SKM-1 treated with dmso at 0.1 percent for 144 hours (cell line): ENCODE measurements around the gene FAM111A.

ENCODE experiments used
- DNase-seq: peaks from one replicate; lab custom pipeline; 2025; ENCODE audit not compliant: unreplicated experiment; lab: John Stamatoyannopoulos, UW

Gene FAM111A

DNA sequence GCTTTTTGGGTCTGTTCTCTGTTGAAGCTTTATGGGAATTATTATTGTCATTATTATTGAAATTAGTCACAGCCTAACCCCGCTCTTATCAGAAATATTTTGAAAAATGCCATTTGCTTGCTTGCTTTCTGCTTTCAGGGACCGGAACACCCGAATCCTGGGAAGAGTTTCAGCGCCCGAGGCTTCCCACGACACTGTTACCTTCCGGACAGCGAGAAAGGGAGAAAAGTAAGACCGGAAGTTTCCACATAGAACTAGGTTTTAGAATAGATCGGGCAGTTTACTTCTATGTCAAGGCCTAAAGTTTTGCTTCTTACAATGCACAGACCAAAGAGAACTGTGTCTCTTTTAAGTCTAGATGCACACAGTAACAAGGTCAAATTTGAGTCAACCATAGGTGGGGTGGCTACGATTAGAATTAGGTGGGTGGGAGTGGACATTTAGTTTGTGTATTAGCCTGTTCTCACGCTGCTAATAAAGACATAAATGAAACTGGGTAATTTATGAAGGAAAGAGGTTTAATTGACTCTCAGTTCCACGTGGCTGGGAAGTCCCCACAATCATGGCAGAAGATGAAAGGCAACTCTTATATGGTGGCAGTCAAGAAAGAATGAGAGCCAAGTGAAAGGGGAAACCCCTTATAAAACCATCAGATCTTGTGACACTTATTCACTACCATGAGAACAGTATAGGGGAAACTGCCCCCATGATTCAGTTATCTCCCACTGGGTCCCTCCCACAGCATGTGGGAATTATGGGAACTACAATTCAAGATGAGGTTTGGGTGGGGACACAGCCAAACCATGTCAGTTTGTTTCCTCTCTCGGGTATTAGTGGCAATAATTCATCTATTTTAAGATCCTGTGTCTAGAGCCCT, 57.1 kb downstream of the FAM111A start:
- DNase-seq, result no peak

DNA sequence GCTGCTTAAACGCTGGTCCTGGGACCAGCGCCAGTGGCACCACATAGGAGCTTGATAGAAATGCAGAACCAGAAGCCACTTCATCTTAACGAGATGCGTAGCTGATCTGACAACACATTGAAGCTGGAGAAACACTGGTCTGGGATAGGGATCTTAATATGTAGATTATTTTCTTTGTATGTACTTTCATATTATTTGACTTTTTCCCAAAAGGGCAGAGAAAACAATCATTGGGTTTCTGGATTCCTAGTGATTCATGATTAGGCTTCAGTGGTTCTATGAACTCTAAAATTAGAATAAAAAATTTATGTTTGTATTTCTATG, 57.7 kb downstream of the FAM111A start:
- DNase-seq, result no peak

- DNase-seq, result no peak
Observed at GRCh38 chr11:59201353-59201752, 58.7 kb downstream of the FAM111A start.
